Body of pancreas (tissue), 4 donors: ENCODE results near the gene CLEC4E.

Source experiments
- POLR2A ChIP-seq, 3 donors: fragments of 450-650 bp; IDR thresholded peaks; one replicate each; pipeline ENCODE4 v1.6.1; 2016; ENCODE audit warnings: antibody characterized with exemption in 3 of 3, mild to moderate bottlenecking in 2 of 3
- TF ChIP-seq, protein P1 (sequence below), 7 experiments: fragments of 450-650 bp in 4 of 7; fragments of 200-600 bp in 3 of 7; sonication (generic) in 3 of 7; IDR thresholded peaks; one replicate each; pipeline ENCODE4 v1.5.1; 2016 to 2019; ENCODE audit warnings: antibody characterized with exemption in 7 of 7

DNA sequence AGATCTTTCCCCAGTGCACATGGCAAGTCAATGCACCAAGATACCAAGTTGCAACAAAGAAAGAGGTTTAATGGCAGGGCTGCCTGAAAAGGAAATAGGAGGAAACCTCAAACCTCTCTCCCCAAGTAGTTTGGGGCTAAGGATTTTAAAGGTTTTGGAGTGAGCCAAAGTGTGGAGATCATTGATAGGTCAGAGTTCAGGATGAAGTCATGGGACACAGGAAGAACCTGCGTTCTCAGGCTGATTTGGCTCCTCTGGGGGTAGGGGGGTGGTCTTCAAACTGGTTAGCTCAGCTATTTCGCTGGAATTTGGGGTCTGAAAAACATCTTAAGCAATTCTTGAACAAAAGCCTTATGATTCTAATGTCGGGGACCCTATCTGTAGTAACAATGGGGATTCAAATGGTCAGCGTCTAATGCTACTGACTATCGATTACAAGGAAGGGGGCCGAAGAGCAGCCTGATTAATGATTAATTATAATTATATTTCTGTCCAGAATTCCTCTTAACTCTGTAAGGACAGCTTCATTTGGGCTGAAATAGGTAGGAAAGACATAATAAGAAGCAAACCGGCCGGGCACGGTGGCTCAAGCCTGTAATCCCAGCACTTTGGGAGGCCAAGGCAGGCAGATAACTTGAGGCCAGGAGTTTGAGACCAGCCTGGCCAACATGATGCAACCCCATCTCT is 40.5 kb upstream of the CLEC4E start:
- TF ChIP-seq, protein P1, sequence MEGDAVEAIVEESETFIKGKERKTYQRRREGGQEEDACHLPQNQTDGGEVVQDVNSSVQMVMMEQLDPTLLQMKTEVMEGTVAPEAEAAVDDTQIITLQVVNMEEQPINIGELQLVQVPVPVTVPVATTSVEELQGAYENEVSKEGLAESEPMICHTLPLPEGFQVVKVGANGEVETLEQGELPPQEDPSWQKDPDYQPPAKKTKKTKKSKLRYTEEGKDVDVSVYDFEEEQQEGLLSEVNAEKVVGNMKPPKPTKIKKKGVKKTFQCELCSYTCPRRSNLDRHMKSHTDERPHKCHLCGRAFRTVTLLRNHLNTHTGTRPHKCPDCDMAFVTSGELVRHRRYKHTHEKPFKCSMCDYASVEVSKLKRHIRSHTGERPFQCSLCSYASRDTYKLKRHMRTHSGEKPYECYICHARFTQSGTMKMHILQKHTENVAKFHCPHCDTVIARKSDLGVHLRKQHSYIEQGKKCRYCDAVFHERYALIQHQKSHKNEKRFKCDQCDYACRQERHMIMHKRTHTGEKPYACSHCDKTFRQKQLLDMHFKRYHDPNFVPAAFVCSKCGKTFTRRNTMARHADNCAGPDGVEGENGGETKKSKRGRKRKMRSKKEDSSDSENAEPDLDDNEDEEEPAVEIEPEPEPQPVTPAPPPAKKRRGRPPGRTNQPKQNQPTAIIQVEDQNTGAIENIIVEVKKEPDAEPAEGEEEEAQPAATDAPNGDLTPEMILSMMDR (IDR thresholded peaks at IDR 0.05) = no peak
- no peak for TF ChIP-seq POLR2A (IDR thresholded peaks at IDR 0.05)
